DND-41 (cell line): ENCODE measurements around the gene SIN3A.

ENCODE experiments used
- EZH2 ChIP-seq: IDR thresholded peaks from 3 replicates; pipeline ENCODE4 v1.6.1; 2012; ENCODE audit warnings: borderline replicate concordance, low read depth, mild to moderate bottlenecking, moderate library complexity, low read length, inconsistent platforms; ENCODE audit not compliant: severe bottlenecking
- TF ChIP-seq, protein P1 (sequence below): IDR thresholded peaks from 2 replicates; pipeline ENCODE4 v1.5.1; 2012; ENCODE audit warnings: borderline replicate concordance, low read length, moderate library complexity, mild to moderate bottlenecking; ENCODE audit not compliant: poor library complexity, severe bottlenecking; ENCODE audit errors: extremely low read depth

DNA sequence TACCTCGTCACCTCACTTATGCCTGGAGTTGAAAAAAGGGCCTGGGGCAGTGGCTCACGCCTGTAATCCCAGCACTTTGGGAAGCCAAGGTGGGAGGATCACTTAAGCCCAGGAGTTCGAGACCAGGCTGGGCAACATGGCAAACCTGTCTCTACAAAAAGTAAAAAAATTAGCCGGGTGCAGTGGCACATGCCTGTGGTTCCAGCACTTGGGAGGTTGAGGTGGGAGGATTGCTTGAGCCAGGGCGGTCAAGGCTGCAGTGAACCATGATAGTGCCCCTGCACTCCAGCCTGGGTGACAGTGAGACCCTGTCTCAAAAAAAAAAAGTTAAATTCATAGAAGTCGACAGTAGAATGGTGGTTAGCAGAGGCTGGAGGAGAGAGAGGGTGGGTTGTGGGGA lies 109.3 kb downstream of the SIN3A start:
- TF ChIP-seq, protein P1, sequence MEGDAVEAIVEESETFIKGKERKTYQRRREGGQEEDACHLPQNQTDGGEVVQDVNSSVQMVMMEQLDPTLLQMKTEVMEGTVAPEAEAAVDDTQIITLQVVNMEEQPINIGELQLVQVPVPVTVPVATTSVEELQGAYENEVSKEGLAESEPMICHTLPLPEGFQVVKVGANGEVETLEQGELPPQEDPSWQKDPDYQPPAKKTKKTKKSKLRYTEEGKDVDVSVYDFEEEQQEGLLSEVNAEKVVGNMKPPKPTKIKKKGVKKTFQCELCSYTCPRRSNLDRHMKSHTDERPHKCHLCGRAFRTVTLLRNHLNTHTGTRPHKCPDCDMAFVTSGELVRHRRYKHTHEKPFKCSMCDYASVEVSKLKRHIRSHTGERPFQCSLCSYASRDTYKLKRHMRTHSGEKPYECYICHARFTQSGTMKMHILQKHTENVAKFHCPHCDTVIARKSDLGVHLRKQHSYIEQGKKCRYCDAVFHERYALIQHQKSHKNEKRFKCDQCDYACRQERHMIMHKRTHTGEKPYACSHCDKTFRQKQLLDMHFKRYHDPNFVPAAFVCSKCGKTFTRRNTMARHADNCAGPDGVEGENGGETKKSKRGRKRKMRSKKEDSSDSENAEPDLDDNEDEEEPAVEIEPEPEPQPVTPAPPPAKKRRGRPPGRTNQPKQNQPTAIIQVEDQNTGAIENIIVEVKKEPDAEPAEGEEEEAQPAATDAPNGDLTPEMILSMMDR, result no peak
- no peak for TF ChIP-seq EZH2
